Measurements from ENCODE around the gene SNX2.
A peak's percentile ranks its signal among the peaks of the same experiment; 100 is the strongest.
"Not testable (repeated sequence)": the region's sequence is repeated elsewhere in the genome, so short reads cannot be mapped to it uniquely, and the experiment has no call there.

SNX2 gene

DNA sequence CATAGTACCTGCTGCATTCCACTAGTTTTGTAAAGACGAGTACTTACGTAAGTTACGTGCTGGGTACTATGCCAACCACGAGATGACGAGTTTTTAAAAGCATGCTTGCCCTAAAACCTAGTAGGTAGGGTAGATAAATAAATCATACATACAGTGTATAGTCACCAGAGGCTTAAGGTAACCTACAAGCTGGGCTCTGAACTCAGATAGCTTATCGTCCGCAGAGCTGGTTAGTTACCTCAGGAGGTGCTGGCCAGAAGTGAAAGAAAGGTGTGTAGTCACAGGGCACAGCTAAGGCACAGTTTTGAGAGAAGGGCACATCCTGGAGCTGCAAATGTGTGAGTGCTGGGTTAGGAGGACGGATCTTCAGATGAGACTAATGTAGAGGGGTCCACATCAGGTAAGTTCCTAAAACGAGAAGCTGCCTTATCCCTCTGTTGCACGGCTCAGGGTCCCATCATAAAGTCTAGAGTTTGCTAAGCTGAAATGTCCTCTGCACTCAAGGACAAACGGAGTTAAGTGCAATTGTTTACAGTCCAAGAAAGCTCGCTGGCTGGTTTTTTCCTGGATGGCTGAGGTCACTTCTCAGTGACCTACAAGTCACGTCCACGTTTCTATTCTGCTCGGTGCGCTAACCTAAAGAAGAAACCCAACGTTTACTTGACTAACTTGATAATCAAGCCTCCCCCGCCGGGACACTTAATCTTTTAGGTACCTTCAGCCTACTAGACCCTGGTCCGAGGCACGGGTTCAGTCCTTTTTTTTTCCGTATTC, 69.4 kb downstream of the SNX2 start:
- peak; percentile 37 for DNase-seq (ENCODE audit: low read depth, low spot score)

DNA sequence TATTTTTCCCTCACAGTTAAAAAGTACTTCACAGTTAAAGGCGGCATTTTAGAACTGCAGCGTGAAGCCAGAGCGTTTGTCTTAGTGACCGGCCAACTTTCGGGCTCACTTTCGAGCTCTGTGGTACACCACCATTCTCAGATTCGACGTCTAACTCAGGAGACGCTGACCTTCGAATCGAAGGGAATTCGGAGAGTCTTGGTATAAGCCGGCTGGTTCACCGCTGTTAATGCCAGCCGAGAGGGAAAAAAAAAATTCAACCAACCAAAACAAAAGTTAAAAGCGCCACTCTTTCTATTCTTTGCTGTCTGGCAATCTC, 70.0 kb downstream of the SNX2 start:
- no peak for DNase-seq (ENCODE audit: low read depth, low spot score)

DNA sequence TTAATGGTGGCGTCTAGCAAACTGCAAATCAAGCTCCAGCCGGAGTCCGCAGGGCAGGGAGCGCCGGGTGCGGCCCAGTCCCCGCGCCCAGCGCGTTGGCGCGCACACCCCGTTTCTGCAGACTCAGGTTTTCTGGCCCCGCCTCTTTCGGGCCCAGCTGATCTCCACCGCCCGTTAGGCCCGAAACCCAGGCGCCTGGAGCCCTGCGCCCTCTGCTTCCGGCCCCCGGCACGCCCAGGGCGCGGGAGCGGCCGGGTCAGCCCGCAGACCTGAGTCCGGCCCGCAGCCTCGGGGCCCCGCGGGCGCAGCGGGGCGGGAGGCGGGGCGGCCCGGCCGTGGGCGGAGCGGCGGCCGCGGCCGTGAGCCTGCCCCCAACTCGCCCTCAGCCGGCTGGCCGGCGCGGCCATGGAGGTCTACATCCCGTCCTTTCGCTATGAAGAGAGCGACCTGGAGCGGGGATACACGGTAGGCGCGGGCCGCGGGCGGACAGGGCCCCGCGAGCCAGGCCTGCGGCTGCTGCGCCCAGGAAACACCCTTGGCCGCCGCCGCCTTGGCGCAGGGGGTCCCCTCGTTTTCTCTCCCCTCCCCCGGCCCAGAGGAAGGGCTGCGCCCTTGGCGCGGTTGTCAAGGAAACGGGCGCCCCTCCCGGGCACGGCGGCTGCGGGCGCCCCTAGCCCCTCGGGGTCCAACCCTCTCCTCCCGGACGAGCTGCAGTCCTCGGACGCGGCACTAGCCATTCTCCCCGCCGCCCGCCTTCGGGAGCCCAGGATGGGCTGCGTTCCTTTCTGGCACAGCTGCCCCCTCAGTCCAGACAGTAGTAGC, 70.6 kb downstream of the SNX2 start, which contains the start of gene SNX24:
SNX24 (plus strand) TSS at position 385 of the 822 bp plus-strand sequence; CDS start at position 406, 21 bp downstream.
- peak; percentile 93 for DNase-seq (ENCODE audit: low read depth, low spot score)

DNA sequence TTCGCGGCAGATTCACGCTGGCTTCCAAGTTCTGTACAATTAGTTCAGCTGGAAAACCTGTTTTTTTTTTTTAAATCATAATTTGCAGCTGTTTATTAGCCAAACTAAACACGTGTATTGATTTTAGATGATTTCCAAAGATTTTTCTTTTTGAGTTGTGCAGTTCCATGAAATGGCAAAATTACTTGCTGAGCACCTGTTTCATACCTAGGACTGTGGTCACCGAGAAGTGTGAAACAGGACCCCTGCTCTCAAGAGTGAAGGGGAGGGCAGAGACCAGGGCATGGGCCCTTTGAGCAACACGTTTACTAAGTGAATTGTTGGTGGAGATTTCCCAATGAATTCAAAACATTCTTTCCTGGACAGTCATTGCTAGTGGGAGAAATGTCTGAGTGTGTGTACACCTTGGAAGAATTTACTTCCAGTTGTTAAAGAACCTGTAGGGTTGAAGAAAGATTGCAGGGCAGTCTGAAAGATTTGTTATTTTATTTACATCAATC, 71.2 kb downstream of the SNX2 start:
- peak; percentile 32 for DNase-seq (ENCODE audit: low read depth, low spot score)

DNA sequence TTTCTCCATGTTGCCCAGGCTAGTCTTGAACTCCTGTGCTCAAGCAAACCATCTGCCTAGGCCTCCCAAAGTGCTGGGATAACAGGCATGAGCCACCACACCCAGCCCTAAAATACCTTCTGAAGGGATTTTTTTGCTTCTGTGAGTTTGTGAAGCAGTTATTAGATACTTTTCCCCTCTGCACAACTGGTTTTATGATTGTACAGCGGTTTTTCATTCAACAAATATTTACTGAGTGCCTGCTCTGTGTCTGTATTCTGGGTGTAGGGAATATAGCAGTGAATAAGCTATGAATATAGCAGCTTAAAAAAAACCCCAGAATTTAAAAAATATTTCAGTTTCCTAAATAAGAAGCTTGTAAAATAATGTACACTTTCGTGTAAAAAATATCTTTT, 72.8 kb downstream of the SNX2 start:
- DNase-seq (ENCODE audit: low read depth, low spot score) = no peak

DNA sequence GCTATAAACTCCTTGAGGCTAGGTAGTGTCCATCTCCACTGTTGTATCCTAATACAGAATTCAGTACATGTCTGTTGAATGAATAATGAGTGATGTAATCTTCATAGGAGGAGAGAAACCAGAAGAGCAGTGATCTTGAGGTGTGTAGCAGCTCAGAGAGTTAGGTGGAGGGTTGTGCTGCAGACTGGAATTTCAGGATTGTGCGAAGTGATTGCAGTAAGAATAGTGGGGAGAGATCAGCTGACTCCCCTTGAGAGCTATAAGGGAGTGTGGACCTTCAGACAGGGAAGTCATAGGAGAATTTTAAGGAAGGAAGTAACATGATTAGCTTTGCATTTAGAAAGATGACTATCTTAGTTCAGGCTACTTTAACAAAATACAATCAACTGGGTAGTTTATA, 74.9 kb downstream of the SNX2 start:
- DNase-seq (ENCODE audit: low read depth, low spot score) = peak; percentile 41

DNA sequence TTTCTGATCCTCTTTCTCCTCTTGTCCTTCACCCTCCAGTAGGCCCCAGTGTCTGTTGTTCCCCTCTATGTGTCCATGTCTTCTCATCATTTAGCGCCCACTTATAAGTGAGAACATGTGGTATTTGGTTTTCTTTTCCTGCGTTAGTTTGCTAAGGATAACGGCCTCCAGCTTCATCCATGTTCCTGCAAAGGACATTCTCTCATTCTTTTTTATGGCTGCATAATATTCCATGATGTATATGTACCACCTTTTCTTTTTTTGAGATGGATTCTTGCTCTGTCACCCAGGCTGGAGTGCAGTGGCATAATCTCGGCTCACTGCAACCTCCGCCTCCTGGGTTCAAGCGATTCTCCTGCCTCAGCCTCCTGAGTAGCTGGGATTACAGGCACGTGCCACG, 82.7 kb downstream of the SNX2 start:
- DNase-seq (ENCODE audit: low read depth, low spot score) = not testable (repeated sequence)

DNA sequence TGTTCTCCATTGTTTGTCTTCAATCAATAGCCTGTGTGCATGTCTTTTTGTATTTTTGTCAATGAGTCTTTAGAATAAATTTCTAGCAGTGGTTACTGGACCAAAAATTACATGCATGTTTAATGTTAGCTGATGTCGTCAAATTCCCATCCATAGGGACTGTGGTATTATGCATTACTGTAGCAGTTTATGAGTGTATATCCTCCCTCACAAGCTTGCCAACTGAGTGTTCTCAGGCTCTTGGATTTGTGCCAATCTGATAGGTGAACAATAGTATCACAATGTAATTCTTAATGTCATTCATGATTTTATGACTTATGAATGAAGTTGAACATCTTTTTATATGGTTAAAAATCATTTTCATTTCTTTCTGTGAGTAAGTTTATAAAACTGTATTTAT, 83.6 kb downstream of the SNX2 start:
- DNase-seq (ENCODE audit: low read depth, low spot score) = no peak

DNA sequence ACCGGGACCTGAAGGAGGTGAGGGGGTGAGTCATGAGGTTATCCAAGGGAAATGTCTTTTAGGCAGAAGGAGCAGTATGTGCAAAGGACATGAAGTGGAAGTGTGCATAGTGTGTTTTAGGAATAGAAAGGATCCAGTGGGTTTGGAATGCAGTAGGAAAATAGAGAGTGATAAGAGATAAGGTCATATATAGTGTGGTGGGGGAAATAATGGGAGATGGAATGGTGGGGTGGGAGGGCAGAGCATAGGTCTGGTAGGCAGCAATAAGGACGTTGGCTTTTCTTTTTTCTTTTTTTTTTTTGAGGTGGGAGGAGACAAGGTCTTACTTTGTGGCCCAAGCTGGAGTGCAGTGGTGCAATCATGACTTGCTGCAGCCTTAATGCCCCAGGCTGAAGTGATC, 88.4 kb downstream of the SNX2 start:
- no peak for DNase-seq (ENCODE audit: low read depth, low spot score)

DNA sequence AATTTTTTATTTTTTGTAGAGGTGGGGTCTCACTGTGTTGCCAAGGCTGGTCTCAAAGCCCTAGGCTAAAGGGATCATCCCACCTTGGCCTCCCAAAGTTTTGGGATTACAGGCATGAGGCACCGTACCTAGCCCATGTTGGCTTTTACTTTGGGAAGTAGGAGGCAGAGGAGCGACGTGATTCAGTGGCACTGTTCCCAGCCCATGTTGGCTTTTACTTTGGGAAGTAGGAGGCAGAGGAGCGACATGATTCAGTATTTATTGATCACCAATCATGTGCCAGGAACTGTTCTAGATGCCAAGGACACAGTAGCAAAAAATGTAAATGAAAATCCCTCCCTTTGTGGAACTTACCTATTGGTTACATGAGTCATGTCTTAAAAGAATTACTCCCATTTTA, 88.8 kb downstream of the SNX2 start:
- DNase-seq (ENCODE audit: low read depth, low spot score) = no peak

DNA sequence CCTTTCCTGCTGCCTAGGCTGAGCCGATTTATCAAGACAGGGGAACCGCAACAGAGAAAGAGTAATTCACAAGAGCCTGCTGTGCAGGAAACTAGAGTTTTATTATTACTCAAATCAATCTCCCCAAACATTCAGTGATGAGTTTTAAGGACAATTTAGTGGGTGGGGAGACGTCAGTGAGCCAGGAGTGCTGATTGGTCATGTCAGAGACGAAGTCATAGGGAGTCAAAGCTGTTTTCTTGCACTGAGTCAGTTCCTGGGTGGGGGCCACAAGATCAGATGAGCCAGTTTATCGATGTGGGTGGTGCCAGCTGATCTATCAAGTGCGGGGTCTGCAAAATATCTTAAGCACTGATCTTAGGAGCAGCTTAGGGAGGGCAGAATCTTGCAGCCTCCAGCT, 89.5 kb downstream of the SNX2 start:
- DNase-seq (ENCODE audit: low read depth, low spot score) = no peak

DNA sequence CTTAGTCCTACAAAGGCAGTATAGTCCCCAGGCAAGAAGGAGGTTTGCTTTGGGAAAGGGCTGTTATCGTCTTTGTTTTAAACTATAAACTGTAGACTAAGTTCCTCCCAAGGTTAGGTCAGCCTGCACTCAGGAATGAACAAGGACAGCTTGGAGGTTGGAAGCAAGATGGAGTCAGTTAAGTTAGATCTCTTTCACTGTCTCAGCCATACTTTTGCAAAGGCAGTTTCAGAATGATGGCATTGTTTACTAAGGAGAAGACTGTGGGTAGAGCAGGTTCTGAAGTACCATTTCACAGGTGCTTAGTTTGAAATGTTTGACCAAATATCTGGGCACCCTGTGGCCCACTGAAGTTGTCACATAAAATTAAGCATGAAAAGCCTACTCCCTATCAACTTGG, 90.0 kb downstream of the SNX2 start:
- no peak for DNase-seq (ENCODE audit: low read depth, low spot score)

DNA sequence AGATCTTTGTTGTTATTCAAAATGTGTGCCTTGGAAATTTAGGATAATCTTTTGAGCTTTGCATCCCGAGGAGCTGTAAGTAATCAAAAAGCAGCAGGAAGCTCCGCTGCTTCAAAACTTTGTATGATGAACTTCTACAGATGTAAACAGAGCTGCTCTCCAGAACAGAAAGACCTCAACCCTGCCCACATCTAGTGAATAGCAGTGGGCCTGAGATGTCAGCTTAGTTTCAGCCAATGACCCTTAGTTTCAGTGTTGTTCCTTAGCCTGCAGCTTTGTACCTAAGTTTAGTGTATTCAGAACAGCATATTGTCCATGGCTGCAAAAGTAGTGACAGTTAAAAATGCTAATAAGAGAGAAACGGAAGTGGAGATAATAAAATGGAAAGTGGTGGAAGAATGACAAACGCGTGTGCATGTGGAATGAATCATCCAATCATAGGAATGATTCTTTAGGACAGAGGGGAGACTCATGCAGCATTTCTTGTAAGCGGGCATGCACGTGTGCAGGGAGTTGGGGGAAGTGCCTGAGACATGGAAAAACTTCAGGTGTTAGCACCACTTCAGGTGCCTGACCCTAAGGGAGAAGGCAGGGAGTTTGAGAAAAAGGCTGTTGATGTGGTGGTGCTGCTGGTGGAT, 95.5 kb downstream of the SNX2 start:
- DNase-seq (ENCODE audit: low read depth, low spot score) = no peak

DNA sequence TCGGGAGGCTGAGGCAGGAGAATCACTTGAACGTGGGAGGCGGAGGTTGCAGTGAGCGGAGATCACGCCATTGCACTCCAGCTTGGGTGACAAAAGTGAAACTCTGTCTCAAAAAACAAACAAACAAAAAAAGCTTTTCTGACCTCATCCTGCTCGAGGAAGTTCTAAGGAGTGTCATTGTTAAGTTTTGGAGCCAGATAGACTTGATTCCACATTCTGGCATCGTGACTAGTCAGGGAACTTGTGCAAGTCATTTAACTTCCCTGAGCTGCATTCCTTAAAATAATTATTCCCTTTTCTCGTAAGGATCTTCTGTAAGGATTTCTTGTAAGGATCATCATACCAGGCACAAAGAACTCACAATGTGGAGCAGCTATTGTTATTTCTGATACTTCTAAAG, 96.8 kb downstream of the SNX2 start:
- no peak for DNase-seq (ENCODE audit: low read depth, low spot score)

DNA sequence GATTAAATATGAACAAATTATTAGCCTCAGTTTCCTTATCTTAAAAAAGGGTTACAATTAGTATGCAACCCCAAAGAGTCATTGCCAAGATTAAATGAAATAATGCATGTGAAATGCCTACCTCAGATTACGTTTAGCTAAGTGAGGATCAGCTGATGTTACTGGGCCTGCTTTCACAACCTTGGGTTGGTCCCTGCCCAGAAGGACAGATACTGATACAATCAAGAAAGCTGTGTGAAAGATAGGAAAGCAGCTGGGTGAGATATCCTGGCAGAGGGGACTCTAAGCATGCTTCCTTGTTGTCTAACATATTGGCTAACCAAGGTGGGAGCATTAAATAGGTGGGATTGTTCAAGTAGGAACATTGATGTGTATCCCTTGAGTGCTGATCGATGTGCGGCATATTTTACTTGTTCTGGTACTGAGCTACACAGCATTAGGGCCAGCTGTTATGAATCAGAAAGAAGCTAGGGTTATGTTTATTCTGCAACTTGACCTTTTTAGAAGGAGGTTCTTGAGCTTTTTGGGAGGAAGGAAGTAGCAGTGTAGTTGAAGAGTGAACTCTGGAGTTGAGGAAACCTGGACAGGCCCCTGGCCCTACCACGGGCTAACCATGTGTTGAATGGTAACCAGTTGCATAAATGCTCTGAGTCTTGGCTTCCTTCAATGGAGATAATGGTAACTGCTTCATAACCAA, 99.4 kb downstream of the SNX2 start:
- no peak for DNase-seq (ENCODE audit: low read depth, low spot score)

DNA sequence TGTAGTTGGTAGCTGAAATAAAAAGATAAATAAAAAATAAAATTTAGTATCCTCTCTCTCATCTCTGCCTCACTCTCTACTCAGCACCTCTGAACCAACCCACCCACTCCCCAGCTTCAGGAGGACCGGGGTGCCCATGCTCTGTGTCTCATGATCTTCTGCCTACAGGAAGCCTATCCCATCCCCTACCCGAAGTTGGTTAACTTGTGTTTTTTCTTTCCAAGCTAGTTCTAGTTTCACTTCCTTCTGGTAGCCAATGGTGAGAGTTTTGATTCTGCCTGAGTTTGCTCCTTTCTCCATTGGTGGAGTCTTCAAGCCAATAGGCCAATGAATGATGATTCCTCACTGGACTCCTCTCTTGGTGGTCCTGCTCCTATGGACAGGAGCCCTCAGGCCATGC, 102.6 kb downstream of the SNX2 start:
- no peak for DNase-seq (ENCODE audit: low read depth, low spot score)

DNA sequence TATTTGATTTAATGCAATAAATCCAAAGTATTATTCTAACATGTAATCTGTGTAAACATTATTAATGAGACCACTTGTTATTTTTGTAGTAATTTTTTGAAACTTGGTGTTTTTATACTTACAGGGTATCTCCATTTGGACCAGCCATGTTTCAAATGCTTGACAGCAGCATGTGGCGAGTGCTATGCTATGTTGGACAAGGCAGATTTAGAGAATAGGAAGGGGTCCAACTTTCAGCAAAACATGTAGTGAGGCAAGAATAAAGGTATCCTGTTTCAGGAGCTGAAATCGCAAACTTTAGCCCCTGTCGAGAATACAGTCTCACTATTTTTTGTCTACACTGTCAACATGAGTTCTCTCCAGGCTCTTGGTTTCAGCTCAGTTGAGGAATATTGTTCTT, 104.2 kb downstream of the SNX2 start:
- DNase-seq (ENCODE audit: low read depth, low spot score) = no peak
